ENCODE measurements around the gene RRBP1.

DNA sequence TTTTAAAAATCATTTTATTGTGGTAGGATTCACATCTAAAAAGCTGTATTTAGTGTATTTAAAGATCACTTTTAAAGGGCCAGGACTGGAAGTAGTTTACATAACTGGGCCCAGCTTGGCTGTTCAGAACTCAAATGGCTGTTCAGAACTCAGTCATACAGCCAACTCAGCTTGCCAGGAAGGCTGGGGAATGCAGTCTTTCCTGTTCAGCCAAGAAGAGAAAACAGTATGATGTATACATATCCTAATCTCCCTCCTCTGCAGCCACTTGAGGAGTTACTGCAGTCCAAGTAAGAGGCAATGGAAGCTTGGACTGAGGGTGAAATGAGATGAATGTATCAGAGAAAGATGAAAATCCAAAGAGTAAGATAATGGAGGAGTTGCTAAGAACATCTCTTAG, 87.6 kb downstream of the RRBP1 start:
- TF ChIP-seq, protein P1, sequence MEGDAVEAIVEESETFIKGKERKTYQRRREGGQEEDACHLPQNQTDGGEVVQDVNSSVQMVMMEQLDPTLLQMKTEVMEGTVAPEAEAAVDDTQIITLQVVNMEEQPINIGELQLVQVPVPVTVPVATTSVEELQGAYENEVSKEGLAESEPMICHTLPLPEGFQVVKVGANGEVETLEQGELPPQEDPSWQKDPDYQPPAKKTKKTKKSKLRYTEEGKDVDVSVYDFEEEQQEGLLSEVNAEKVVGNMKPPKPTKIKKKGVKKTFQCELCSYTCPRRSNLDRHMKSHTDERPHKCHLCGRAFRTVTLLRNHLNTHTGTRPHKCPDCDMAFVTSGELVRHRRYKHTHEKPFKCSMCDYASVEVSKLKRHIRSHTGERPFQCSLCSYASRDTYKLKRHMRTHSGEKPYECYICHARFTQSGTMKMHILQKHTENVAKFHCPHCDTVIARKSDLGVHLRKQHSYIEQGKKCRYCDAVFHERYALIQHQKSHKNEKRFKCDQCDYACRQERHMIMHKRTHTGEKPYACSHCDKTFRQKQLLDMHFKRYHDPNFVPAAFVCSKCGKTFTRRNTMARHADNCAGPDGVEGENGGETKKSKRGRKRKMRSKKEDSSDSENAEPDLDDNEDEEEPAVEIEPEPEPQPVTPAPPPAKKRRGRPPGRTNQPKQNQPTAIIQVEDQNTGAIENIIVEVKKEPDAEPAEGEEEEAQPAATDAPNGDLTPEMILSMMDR (conservative IDR thresholded peaks at IDR 0.05; ENCODE audit: low read depth, low read length), result no peak
- no peak for TF ChIP-seq EZH2 (IDR thresholded peaks at IDR 0.05; ENCODE audit: borderline replicate concordance, low read depth, low read length, poor library complexity, severe bottlenecking)
